Coronary artery (tissue), 2 donors: ENCODE results near the gene FOXF1.

Source experiments
- DNase-seq: peaks from one replicate; pipeline ENCODE4 v3.0.0-alpha.2; 2017; ENCODE audit warnings: low spot score
- H3K27ac ChIP-seq, 2 donors: fragments of 200-600 bp; sonication (generic); one replicate each; pipeline ENCODE4 v1.5.1; 2016 to 2019
- H3K4me3 ChIP-seq: fragments of 200-600 bp; sonication (generic); 2 replicates; pipeline ENCODE4 v1.5.1; 2016; ENCODE audit warnings: mild to moderate bottlenecking, moderate library complexity
- CTCF ChIP-seq: fragments of 200-600 bp; sonication (generic); IDR thresholded peaks from one replicate; pipeline ENCODE4 v1.5.1; 2019; ENCODE audit warnings: antibody characterized with exemption

FOXF1 gene

DNA sequence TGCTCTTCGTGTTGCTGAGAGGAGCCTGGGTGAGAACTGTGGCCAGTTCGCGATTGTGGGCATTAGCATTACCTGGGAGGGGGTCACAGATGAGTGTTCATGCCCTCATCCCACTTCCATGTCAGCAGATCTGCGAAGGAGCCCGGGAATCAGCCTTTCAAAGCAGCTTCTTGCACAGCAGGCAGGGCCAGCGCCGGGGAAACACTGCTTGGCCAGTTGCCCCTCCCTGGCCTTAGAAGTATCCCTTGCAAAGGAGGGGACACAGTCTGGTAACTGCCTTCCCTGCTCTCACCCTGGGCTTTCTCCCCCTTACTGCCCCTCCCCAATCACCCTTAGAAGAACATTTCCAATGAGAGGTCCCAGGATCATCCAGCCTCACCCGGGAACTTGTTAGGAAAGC, 42.8 kb upstream of the FOXF1 start:
- Histone ChIP-seq H3K27ac (no peak overlapping the region), H3K4me3 (no peak overlapping the region)
- DNase-seq = no peak
- TF ChIP-seq CTCF = no peak

DNA sequence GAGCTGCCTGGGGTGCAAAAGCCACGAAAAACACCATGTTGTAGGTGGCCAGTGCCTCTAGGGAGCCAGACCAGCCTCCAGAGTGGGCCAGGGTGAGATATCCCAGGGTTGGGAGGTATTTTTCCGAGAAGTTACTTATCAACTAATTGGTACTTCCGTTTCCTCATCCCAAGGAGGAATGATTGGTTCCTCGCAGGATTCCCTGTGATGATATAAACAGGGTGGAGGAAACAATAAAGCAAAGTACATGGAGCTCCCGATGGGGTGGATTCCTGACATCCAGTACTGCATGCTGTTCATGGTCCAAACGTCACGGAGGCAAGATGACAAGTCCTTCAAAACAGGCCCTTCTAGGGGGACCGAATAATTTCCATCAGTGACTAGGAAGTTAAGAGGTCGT, 39.4 kb upstream of the FOXF1 start:
- Histone ChIP-seq H3K27ac (no peak overlapping the region), H3K4me3 (no peak overlapping the region)
- no peak for TF ChIP-seq CTCF
- DNase-seq = no peak

DNA sequence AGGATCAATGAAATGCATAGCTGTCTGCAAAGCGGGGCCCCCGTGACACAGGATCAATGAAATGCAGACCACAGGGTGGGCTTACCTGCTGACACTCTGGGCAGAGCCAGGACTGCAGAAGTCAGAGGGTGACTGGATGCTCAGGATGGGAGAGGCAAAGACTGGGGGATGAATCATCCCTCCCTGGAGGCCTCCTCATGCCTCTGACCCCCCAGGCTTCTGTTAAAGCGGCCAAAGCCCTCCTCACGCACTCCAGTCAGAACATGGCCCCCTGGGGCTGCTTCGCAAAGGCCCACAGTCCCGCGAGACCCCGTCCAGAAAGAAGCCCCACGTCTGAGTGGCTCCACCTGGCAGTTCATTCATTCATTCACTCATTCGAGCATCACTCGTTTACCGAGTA, 38.4 kb upstream of the FOXF1 start:
- no peak for TF ChIP-seq CTCF
- DNase-seq = no peak
- Histone ChIP-seq H3K4me3 (no peak overlapping the region), H3K27ac (no peak overlapping the region)

GRCh38 chr16:86472366-86472765, 38.0 kb upstream of the FOXF1 start:
- TF ChIP-seq CTCF = no peak
- H3K4me3 ChIP-seq = no peak overlapping the region
- DNase-seq = no peak
- H3K27ac ChIP-seq = no peak overlapping the region

DNA sequence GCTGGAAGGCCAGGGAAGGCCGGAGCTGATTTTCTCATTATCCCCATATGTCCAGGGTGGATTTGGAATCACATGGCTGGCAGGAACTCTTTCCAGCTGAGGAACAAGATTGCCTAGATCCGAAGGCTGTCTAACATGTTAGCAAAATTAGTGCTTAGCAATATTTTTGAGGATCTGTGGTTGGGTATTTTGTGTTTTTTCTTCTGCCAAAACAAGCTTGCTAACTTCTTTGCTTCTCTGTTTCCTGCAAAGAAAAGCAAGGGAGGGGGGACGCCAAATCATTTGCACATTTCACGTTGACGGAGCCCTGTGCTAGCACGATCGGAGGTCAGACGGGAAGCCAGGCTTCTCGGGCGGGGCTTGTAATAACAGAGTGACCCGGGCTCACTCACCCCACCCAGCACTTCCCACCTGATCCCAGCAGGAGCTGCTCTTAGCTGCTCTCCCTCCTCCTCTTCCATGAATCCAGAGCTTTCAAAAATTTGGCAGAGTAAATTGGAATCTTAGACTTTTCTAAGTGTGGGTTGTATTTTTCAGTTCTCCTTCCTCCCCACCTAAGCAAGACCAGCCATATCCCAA, 33.3 kb upstream of the FOXF1 start:
- no peak overlapping the region for H3K27ac ChIP-seq

DNA sequence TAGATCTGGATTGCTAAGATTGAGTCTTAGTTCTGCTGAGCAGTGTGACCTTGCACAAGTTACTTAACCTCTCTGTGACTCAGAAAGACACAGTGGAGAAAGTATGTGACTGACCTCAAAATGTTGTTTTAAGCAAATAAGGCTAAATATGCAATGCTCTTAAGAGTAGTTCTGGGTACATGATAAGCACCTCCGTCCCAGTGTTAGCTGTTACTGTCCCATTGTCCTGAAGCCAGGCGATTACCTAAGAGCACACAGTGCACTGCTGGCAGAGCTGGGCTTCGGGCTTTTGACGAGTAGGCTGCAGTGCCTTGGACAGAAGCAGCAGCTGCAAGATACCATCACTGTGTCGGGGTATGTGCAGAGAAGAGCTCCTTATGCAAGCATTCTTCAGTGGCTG, 32.7 kb upstream of the FOXF1 start:
- TF ChIP-seq CTCF = no peak
- no peak overlapping the region for H3K4me3 ChIP-seq
- DNase-seq = no peak
- no peak overlapping the region for H3K27ac ChIP-seq

More for the DNA sequence above, 33.3 kb upstream of the FOXF1 start:
- DNase-seq = no peak
- no peak for TF ChIP-seq CTCF
- H3K4me3 ChIP-seq = no peak overlapping the region

- Histone ChIP-seq H3K4me3 (no peak overlapping the region), H3K27ac (no peak overlapping the region)
- no peak for TF ChIP-seq CTCF
- DNase-seq = no peak
Observed at GRCh38 chr16:86478779-86479178, 31.5 kb upstream of the FOXF1 start.
